Superior temporal gyrus (tissue), 1 donor: ENCODE data around the gene IGFL2.
"Not testable (repeated sequence)": the region's sequence is repeated elsewhere in the genome, so short reads cannot be mapped to it uniquely, and the experiment has no call there.

Experiments
- DNase-seq: peaks from one replicate; pipeline ENCODE4 v3.0.0-alpha.2; 2016; ENCODE audit errors: extremely low spot score

The IGFL2 gene

GRCh38 chr19:46189971-46190888 is 42.2 kb downstream of the IGFL2 start:
- DNase-seq: no peak

GRCh38 chr19:46191356-46191755 is 43.3 kb downstream of the IGFL2 start:
- no peak for DNase-seq

GRCh38 chr19:46191972-46192371 is 43.9 kb downstream of the IGFL2 start:
- DNase-seq: no peak

- DNase-seq: not testable (repeated sequence)
Measured at GRCh38 chr19:46192626-46192991, 44.6 kb downstream of the IGFL2 start.

- no peak for DNase-seq
Measured at GRCh38 chr19:46192992-46193650, 45.1 kb downstream of the IGFL2 start.

GRCh38 chr19:46193678-46194077 is 45.6 kb downstream of the IGFL2 start:
- DNase-seq: no peak

GRCh38 chr19:46195104-46195503 is 47.1 kb downstream of the IGFL2 start:
- no peak for DNase-seq

GRCh38 chr19:46195919-46196318 is 47.9 kb downstream of the IGFL2 start:
- DNase-seq: not testable (repeated sequence)

GRCh38 chr19:46196410-46197124 is 48.5 kb downstream of the IGFL2 start:
- DNase-seq: no peak

GRCh38 chr19:46197314-46198070 is 49.5 kb downstream of the IGFL2 start:
- no peak for DNase-seq

GRCh38 chr19:46198756-46199155 is 50.7 kb downstream of the IGFL2 start:
- DNase-seq: no peak

- DNase-seq: peak; percentile 51
Measured at GRCh38 chr19:46201454-46202310, 53.6 kb downstream of the IGFL2 start.

- no peak for DNase-seq
Measured at GRCh38 chr19:46202426-46202825, 54.4 kb downstream of the IGFL2 start.

GRCh38 chr19:46202872-46203860 is 55.1 kb downstream of the IGFL2 start:
- DNase-seq: no peak

GRCh38 chr19:46204008-46204407 is 56.0 kb downstream of the IGFL2 start:
- DNase-seq: no peak

- DNase-seq: no peak
Measured at GRCh38 chr19:46205183-46205984, 57.3 kb downstream of the IGFL2 start.

- DNase-seq: no peak
Measured at GRCh38 chr19:46206176-46206575, 58.1 kb downstream of the IGFL2 start.

- no peak for DNase-seq
Measured at GRCh38 chr19:46206682-46207081, 58.6 kb downstream of the IGFL2 start.

- DNase-seq: not testable (repeated sequence)
Measured at GRCh38 chr19:46207858-46208257, 59.8 kb downstream of the IGFL2 start.
